HepG2 (cell line): ENCODE measurements around the gene S100A16. TPM values are rescaled to one million over a fixed set of nuclear protein-coding genes. Genes with fewer than 3 reads are reported as not detected.

Experiments used
- ARID5B ChIP-seq: IDR thresholded peaks from 2 replicates; pipeline ENCODE4 v1.4.0; 2020; ENCODE audit warnings: mild to moderate bottlenecking, missing genetic modification reagents
- CCDC6 ChIP-seq: sonication (generic); formaldehyde crosslinking; IDR thresholded peaks from 2 replicates; pipeline ENCODE4 v1.8.1; 2022; ENCODE audit warnings: mild to moderate bottlenecking, missing genetic modification reagents, moderate library complexity
- CREB1 ChIP-seq, 2 experiments: fragments of 450-650 bp in 1 of 2; IDR thresholded peaks; 2 replicates each; pipeline ENCODE4 v1.6.1; 2016 to 2017; ENCODE audit warnings: control low read depth in 1 of 2, mild to moderate bottlenecking in 1 of 2, missing compliant biosample characterization in 1 of 2, missing genetic modification characterization in 1 of 2
- EED ChIP-seq: sonication (generic); formaldehyde crosslinking; IDR thresholded peaks from 2 replicates; pipeline ENCODE4 v1.5.0; 2020; ENCODE audit warnings: mild to moderate bottlenecking, missing genetic modification reagents
- ELK4 ChIP-seq: sonication (generic); formaldehyde crosslinking; IDR thresholded peaks from 2 replicates; pipeline ENCODE4 v1.9.0; 2021; ENCODE audit warnings: missing genetic modification reagents, borderline replicate concordance
- FOSL1 ChIP-seq: sonication (generic); formaldehyde crosslinking; IDR thresholded peaks from 2 replicates; pipeline ENCODE4 v1.9.0; 2021; ENCODE audit warnings: missing genetic modification reagents, borderline replicate concordance
- FOXO4 ChIP-seq: sonication (generic); formaldehyde crosslinking; conservative IDR thresholded peaks from 2 replicates; pipeline ENCODE4 v1.8.1; 2023; ENCODE audit warnings: missing genetic modification reagents
- JDP2 ChIP-seq: sonication (generic); formaldehyde crosslinking; IDR thresholded peaks from 2 replicates; pipeline ENCODE4 v1.8.1; 2022; ENCODE audit warnings: missing genetic modification reagents, borderline replicate concordance
- KLF16 ChIP-seq, 2 experiments: sonication (generic) in 1 of 2; formaldehyde crosslinking in 1 of 2; IDR thresholded peaks; 2 replicates each; pipeline versions ENCODE4 v1.6.1 to v1.8.0; 2016 to 2023; ENCODE audit warnings: missing genetic modification reagents in 2 of 2, missing compliant biosample characterization in 1 of 2
- MAF1 ChIP-seq: sonication (generic); formaldehyde crosslinking; IDR thresholded peaks from 2 replicates; pipeline ENCODE4 v1.5.0; 2020; ENCODE audit warnings: missing genetic modification reagents, borderline replicate concordance
- SIN3A ChIP-seq: IDR thresholded peaks from 2 replicates; pipeline ENCODE4 v1.6.1; 2011; ENCODE audit warnings: low read depth, mild to moderate bottlenecking, control low read depth, low read length, borderline replicate concordance
- SMC3 ChIP-seq: IDR thresholded peaks from 2 replicates; pipeline ENCODE4 v1.6.1; 2011; ENCODE audit warnings: low read length, improper control_type of control experiment
- THYN1 ChIP-seq: sonication (generic); formaldehyde crosslinking; IDR thresholded peaks from 2 replicates; pipeline ENCODE4 v1.8.1; 2023; ENCODE audit warnings: low read depth, mild to moderate bottlenecking, moderate library complexity, missing genetic modification reagents, borderline replicate concordance
- TMF1 ChIP-seq: sonication (generic); formaldehyde crosslinking; IDR thresholded peaks from 2 replicates; pipeline ENCODE4 v1.8.1; 2022; ENCODE audit warnings: low read depth, missing genetic modification reagents
- ZMYM3 ChIP-seq: sonication (generic); formaldehyde crosslinking; IDR thresholded peaks from 2 replicates; pipeline ENCODE4 v1.5.1; 2020; ENCODE audit warnings: mild to moderate bottlenecking, missing genetic modification reagents
- ZNF598 ChIP-seq: sonication (generic); formaldehyde crosslinking; IDR thresholded peaks from 2 replicates; pipeline ENCODE4 v1.5.1; 2020; ENCODE audit warnings: mild to moderate bottlenecking, missing genetic modification reagents, borderline replicate concordance
- ZNF629 ChIP-seq: sonication (generic); formaldehyde crosslinking; conservative IDR thresholded peaks from 2 replicates; pipeline ENCODE4 v1.5.0; 2020; ENCODE audit warnings: missing genetic modification reagents
- ZNF746 ChIP-seq: sonication (generic); formaldehyde crosslinking; IDR thresholded peaks from 2 replicates; pipeline ENCODE4 v1.8.0; 2022; ENCODE audit warnings: mild to moderate bottlenecking, missing genetic modification reagents
- ZNF841 ChIP-seq: sonication (generic); formaldehyde crosslinking; IDR thresholded peaks from 2 replicates; pipeline ENCODE4 v1.8.1; 2023; ENCODE audit warnings: missing genetic modification reagents, borderline replicate concordance
- polyA plus RNA-seq, 8 experiments: library from polyadenylated mRNA; depleted of rRNA in 3 of 8; stranded (reverse) in 7 of 8; unstranded in 1 of 8; fragments of >200 nt; fragmentation: Illumina TruSeq in 4 of 8; extraction: Trizol in 4 of 8; gene quantifications; 2 replicates each; pipeline versions ENCODE4 v1.2.1 to v1.2.3, GENCODE V29; 2011 to 2016; ENCODE audit warnings: low read depth in 4 of 8, missing spikeins in 1 of 8, mixed read lengths in 1 of 8; ENCODE audit not compliant: insufficient read depth in 1 of 8
- total RNA-seq, 5 experiments: library from RNA; depleted of rRNA; stranded (reverse); fragments of >200 nt; fragmentation: Illumina TruSeq; extraction: Trizol; gene quantifications; 2 replicates each; pipeline ENCODE4 v1.2.3, GENCODE V29; 2016; ENCODE audit warnings: low read depth in 1 of 5

Gene S100A16
- total and polyA plus RNA-seq, 2 of the 13 experiments (the other 11 are each of a cell fraction or from before 2014, with no cell fraction given) = 46.0 to 195 TPM

- TF ChIP-seq EED (no peak), KLF16 (CRISPR knock-in tag; IDR thresholded peaks at IDR 0.05) (no peak), THYN1 (CRISPR knock-in tag) (no peak), ZNF746 (CRISPR knock-in tag) (no peak; the same call in 1 of the 2 replicates), ZNF629 (CRISPR knock-in tag) (no peak), ZNF841 (CRISPR knock-in tag) (no peak), MAF1 (CRISPR knock-in tag) (no peak), TMF1 (CRISPR knock-in tag) (no peak), CREB1 (IDR thresholded peaks at IDR 0.05) (no peak), CREB1 (CRISPR knock-in tag; IDR thresholded peaks at IDR 0.05) (no peak), ARID5B (peak; percentile 76), FOSL1 (CRISPR knock-in tag) (peak; percentile 91), ZNF598 (no peak), SMC3 (no peak), JDP2 (no peak), ZMYM3 (CRISPR knock-in tag) (no peak), SIN3A (no peak), CCDC6 (no peak), ELK4 (CRISPR knock-in tag) (no peak), FOXO4 (no peak)
These were observed 46.2 kb downstream of the S100A16 start (continued) for GRCh38 chr1:153566414-153567371.
